ENCODE data around the gene NOVA2. TPM values are rescaled to one million over a fixed set of nuclear protein-coding genes. Genes with fewer than 3 reads are reported as not detected.

Gene NOVA2
- total RNA-seq, 1 experiment from 2014 or later = not detected

DNA sequence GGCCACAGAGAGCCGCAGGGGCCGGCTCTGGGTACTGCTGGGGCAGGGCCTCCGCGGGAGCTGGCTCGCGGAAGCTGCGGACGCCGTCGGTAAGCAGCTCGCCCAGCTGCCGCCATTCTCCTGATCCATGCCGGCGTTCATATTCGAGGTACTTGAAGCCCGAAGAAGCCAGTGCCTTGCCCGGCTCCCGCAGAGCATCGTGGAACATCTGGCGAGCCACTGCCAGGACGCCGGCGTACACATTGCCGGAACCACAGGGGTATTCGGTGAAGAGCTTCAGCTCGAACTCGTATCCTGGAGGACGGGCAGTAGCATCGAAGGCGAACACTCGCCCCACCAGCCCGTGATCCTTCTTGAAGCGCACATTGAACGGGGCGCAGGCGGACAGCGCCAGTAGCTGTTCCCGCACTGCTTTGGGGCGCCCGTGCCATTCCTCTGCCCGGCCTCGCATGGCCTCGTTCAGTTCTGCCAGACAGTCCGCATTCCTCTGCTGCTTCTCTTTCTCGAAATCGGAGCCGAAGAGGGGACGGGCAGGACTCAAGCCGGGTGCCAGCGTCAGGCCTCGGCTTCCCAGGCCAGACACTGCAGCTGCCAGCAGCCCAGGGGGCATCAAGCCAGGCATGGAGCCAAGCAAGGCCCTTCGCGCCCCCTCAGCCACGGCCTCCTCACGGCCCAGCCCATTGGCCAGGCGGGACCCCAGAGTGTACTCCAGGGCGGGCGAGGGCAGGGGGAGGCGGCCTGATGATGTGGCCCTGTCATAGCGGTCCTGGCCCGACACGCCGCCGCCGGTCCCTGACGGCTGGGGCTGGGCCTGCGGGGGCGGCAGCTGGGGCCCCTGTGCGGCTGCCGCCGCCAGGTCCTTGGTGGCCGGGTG is 88.7 kb downstream of the NOVA2 start:
- Histone ChIP-seq H3K9me2 (replicated peaks; ENCODE audit: low read length) (no peaks in the 10 kb centered on the region), H3K79me2 (ENCODE audit: low read length) (peaks cover 21% of the 10 kb centered on the region), H3K4me1 (ENCODE audit: insufficient read depth, low read length) (peaks cover 15% of the 10 kb centered on the region; the same call in 1 of the 2 replicates), H3K9me3 (ENCODE audit: low read length) (no peaks in the 10 kb centered on the region), H3K9ac (ENCODE audit: low read length) (peak overlapping the region; percentile 81), H3K36me3 (ENCODE audit: low read depth, low read length) (peaks cover 2% of the 10 kb centered on the region; the same call in 1 of the 2 replicates), H3K27me3 (ENCODE audit: low read length) (no peaks in the 10 kb centered on the region), H4K20me1 (ENCODE audit: low read length) (peaks cover 3% of the 10 kb centered on the region; the same call in 1 of the 2 replicates), H3K4me3 (ENCODE audit: low read length) (peak overlapping the region; percentile 78), H3K27ac (ENCODE audit: low read length) (peak overlapping the region; percentile 68; the same call in 1 of the 2 replicates), H3K4me2 (ENCODE audit: low read length) (peak overlapping the region; percentile 90), H2AFZ (ENCODE audit: low read length) (peak overlapping the region; percentile 96; the same call in 1 of the 2 replicates), H3F3A (ENCODE audit: low read length, unreplicated experiment) (no peaks in the 10 kb centered on the region)
- POLR2A ChIA-PET (ENCODE audit: unreplicated experiment) = no interaction called here
- ATAC-seq (peak; percentile 5; the same call in 1 of the 2 replicates), DNase-seq (no peak)
- intact Hi-C loops (cut with micrococcal nuclease) = no loop called here
- no peak for TF ChIP-seq EZH2 (IDR thresholded peaks at IDR 0.05; ENCODE audit: low read length, unreplicated experiment)
- TF ChIP-seq, protein P1, sequence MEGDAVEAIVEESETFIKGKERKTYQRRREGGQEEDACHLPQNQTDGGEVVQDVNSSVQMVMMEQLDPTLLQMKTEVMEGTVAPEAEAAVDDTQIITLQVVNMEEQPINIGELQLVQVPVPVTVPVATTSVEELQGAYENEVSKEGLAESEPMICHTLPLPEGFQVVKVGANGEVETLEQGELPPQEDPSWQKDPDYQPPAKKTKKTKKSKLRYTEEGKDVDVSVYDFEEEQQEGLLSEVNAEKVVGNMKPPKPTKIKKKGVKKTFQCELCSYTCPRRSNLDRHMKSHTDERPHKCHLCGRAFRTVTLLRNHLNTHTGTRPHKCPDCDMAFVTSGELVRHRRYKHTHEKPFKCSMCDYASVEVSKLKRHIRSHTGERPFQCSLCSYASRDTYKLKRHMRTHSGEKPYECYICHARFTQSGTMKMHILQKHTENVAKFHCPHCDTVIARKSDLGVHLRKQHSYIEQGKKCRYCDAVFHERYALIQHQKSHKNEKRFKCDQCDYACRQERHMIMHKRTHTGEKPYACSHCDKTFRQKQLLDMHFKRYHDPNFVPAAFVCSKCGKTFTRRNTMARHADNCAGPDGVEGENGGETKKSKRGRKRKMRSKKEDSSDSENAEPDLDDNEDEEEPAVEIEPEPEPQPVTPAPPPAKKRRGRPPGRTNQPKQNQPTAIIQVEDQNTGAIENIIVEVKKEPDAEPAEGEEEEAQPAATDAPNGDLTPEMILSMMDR (conservative IDR thresholded peaks at IDR 0.05; ENCODE audit: low read depth, low read length) = no peak
- TF ChIP-seq EZH2phosphoT487 (IDR thresholded peaks at IDR 0.05; ENCODE audit: borderline replicate concordance, low read length) = no peak
- CTCF ChIA-PET = interaction anchor here (1.2 kb wide), 1 partner anchor 21 kb away, joined by 9 read pairs; the partner anchor contains the start of genes FOXA3 and SYMPK
- BruUV-seq (replicated peaks) = TSS peak; percentile 48

DNA sequence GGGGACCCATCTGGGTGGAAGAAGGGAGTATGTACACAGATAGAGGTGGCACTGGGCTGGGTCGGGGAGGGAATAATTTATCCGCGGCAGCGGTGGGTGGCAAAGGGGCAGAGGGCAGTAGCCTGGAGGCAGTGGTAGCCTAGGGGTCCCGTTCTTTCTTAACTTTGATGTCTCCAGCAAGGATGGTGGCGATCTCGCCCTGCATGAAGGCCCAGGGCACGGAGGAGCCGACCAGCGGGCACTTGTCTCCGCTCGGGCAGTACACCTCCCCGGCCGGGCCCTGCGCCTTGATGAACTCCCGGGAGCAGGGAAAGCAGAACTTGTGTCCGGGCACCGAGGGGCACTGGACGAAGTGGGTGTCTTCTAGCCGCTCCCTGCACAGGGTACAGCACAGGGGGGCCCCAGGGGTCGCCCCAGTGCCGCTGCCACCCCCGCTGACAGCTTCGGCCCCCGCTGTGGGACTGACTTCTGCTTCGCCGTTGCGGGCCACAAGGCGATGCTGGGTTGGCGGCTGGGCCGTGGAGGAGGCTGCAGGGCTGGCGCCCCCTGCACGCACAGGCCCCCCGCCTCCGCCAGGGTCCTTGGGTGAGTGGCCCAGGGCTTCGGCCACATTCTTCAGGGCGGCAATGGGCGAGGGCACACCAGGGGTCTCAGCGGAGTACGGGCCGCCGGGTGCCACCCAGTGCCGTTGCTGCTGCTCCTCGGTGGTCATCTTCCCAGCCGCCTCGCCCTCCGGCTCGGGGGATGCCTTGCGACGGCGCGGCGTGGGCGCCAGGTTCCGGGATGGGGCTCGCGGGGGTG is 89.6 kb downstream of the NOVA2 start:
- peak overlapping the region; percentile 90 for H3K4me2 ChIP-seq (ENCODE audit: low read length)
- no peak overlapping the region for H2AFZ ChIP-seq (ENCODE audit: low read length)
- ATAC-seq (no peak), DNase-seq (no peak)
- peaks cover 15% of the 10 kb centered on the region; the same call in 1 of the 2 replicates for H3K4me1 ChIP-seq (ENCODE audit: insufficient read depth, low read length)
- POLR2A ChIA-PET (ENCODE audit: unreplicated experiment) = no interaction called here
- TF ChIP-seq, protein P1 (conservative IDR thresholded peaks at IDR 0.05; ENCODE audit: low read depth, low read length) = no peak
- TF ChIP-seq EZH2 (IDR thresholded peaks at IDR 0.05; ENCODE audit: low read length, unreplicated experiment) (no peak), EZH2phosphoT487 (IDR thresholded peaks at IDR 0.05; ENCODE audit: borderline replicate concordance, low read length) (no peak)
- no peaks in the 10 kb centered on the region for H3K9me3 ChIP-seq (ENCODE audit: low read length)
- H3K9me2 ChIP-seq (replicated peaks; ENCODE audit: low read length) = no peaks in the 10 kb centered on the region
- H3K79me2 ChIP-seq (ENCODE audit: low read length) = peaks cover 21% of the 10 kb centered on the region
- intact Hi-C loops (cut with micrococcal nuclease) = loop anchor here (2.0 kb wide), 1 partner anchor 21 kb away; the partner anchor contains the start of gene SYMPK
- peak overlapping the region; percentile 81; the same call in 1 of the 2 replicates for H3K9ac ChIP-seq (ENCODE audit: low read length)
- H3F3A ChIP-seq (ENCODE audit: low read length, unreplicated experiment) = no peaks in the 10 kb centered on the region
- CTCF ChIA-PET = interaction anchor here (1.2 kb wide), 1 partner anchor 20 kb away, joined by 9 read pairs; the partner anchor contains the start of genes FOXA3 and SYMPK
- H4K20me1 ChIP-seq (ENCODE audit: low read length) = peaks cover 3% of the 10 kb centered on the region; the same call in 1 of the 2 replicates
- no peaks in the 10 kb centered on the region for H3K27me3 ChIP-seq (ENCODE audit: low read length)
- H3K4me3 ChIP-seq (ENCODE audit: low read length) = peak overlapping the region; percentile 78
- BruUV-seq (replicated peaks) = no TSS peak
- H3K27ac ChIP-seq (ENCODE audit: low read length) = no peak overlapping the region
- peaks cover 2% of the 10 kb centered on the region; the same call in 1 of the 2 replicates for H3K36me3 ChIP-seq (ENCODE audit: low read depth, low read length)

Small RNA genes lying within 50 kb of the gene (microRNA-seq; reads per million reads assigned to microRNA genes)
- gene MIR769 (ENCODE audit: unreplicated experiment) = 174 reads per million, percentile 69 among the genes with 10 or more reads in this experiment

Other genes with a start within 250 kb of the NOVA2 start
- gene FBXO46, start 243.0 kb downstream of the NOVA2 start, total RNA-seq (2014; rRNA removed) = 12.8 and 16.1 TPM in 2 replicates
- gene MEIOSIN, start 240.4 kb downstream of the NOVA2 start, total RNA-seq (2014; rRNA removed) = not detected in 2 replicates
- 9.3 and 13.6 TPM in 2 replicates for gene SIX5, start 204.6 kb downstream of the NOVA2 start, total RNA-seq (2014; rRNA removed)
- 18.3 and 18.9 TPM in 2 replicates for gene DMPK, start 191.4 kb downstream of the NOVA2 start, total RNA-seq (2014; rRNA removed)
- gene DMWD, start 181.0 kb downstream of the NOVA2 start, total RNA-seq (2014; rRNA removed) = 34.9 and 50.3 TPM in 2 replicates
- gene RSPH6A, start 158.6 kb downstream of the NOVA2 start, total RNA-seq (2014; rRNA removed) = 0.12 TPM in 1 of 2 replicates, not detected in the other
- 36.6 and 67.3 TPM in 2 replicates for gene SYMPK, start 110.7 kb downstream of the NOVA2 start, total RNA-seq (2014; rRNA removed)
- gene FOXA3, start 109.5 kb downstream of the NOVA2 start, total RNA-seq (2014; rRNA removed) = 0.33 and 0.40 TPM in 2 replicates
- gene IRF2BP1, start 87.7 kb downstream of the NOVA2 start, total RNA-seq (2014; rRNA removed) = 31.5 and 38.6 TPM in 2 replicates
- gene MYPOP, start 71.3 kb downstream of the NOVA2 start, total RNA-seq (2014; rRNA removed) = 5.4 and 12.0 TPM in 2 replicates
- not detected in 2 replicates for gene NANOS2, start 59.1 kb downstream of the NOVA2 start, total RNA-seq (2014; rRNA removed)
- 6.3 and 7.7 TPM in 2 replicates for gene CCDC61, start 21.6 kb upstream of the NOVA2 start, total RNA-seq (2014; rRNA removed)
- not detected in 2 replicates for gene PGLYRP1, start 49.2 kb upstream of the NOVA2 start, total RNA-seq (2014; rRNA removed)
- not detected in 2 replicates for gene IGFL4, start 67.1 kb upstream of the NOVA2 start, total RNA-seq (2014; rRNA removed)
- not detected in 2 replicates for gene IGFL3, start 150.8 kb upstream of the NOVA2 start, total RNA-seq (2014; rRNA removed)
- not detected in 2 replicates for gene IGFL2, start 174.4 kb upstream of the NOVA2 start, total RNA-seq (2014; rRNA removed)